ENCODE results near the gene TBC1D8.
A peak's percentile ranks its signal among the peaks of the same experiment; 100 is the strongest.

Gene TBC1D8

GRCh38 chr2:100993294-100993693, 157.9 kb downstream of the TBC1D8 start:
- no peak for DNase-seq

- no peak for DNase-seq
These were observed 158.9 kb downstream of the TBC1D8 start for GRCh38 chr2:100992262-100992661.

- no peak for DNase-seq
These were observed 159.8 kb downstream of the TBC1D8 start for GRCh38 chr2:100991404-100991773.

- no peak for DNase-seq
These were observed 160.4 kb downstream of the TBC1D8 start for GRCh38 chr2:100990650-100991403.

GRCh38 chr2:100990166-100990565, 161.0 kb downstream of the TBC1D8 start:
- no peak for DNase-seq

- no peak for DNase-seq
These were observed 161.5 kb downstream of the TBC1D8 start for GRCh38 chr2:100989666-100990065.

GRCh38 chr2:100988630-100989417, 162.4 kb downstream of the TBC1D8 start:
- DNase-seq, result no peak

GRCh38 chr2:100987974-100988373, 163.2 kb downstream of the TBC1D8 start:
- no peak for DNase-seq

GRCh38 chr2:100987536-100987935, 163.6 kb downstream of the TBC1D8 start:
- DNase-seq, result no peak

- DNase-seq, result no peak
These were observed 165.0 kb downstream of the TBC1D8 start for GRCh38 chr2:100986157-100986556.

GRCh38 chr2:100984892-100985307, 166.3 kb downstream of the TBC1D8 start:
- peak; percentile 77 for DNase-seq

GRCh38 chr2:100983684-100984310, 167.4 kb downstream of the TBC1D8 start:
- DNase-seq, result no peak

- no peak for DNase-seq
These were observed 168.0 kb downstream of the TBC1D8 start for GRCh38 chr2:100983201-100983600.

GRCh38 chr2:100982431-100982861, 168.7 kb downstream of the TBC1D8 start:
- DNase-seq, result no peak

GRCh38 chr2:100981011-100981410, 170.2 kb downstream of the TBC1D8 start:
- DNase-seq, result no peak

- no peak for DNase-seq
These were observed 171.1 kb downstream of the TBC1D8 start for GRCh38 chr2:100980046-100980445.

- no peak for DNase-seq
These were observed 172.5 kb downstream of the TBC1D8 start for GRCh38 chr2:100978582-100979191.

GRCh38 chr2:100977511-100977910, 173.7 kb downstream of the TBC1D8 start:
- no peak for DNase-seq

GRCh38 chr2:100976645-100977391, 174.4 kb downstream of the TBC1D8 start:
- DNase-seq, result no peak

GRCh38 chr2:100976061-100976460, 175.1 kb downstream of the TBC1D8 start:
- no peak for DNase-seq

GRCh38 chr2:100975521-100975785, 175.7 kb downstream of the TBC1D8 start:
- DNase-seq, result no peak

GRCh38 chr2:100974712-100975520, 176.3 kb downstream of the TBC1D8 start:
- no peak for DNase-seq

All from stimulated activated CD4-positive, alpha-beta T cell treated with anti-CD3 and anti-CD28 coated beads, Interleukin-12 subunit alpha, Interleukin-12 subunit beta, amount 100 ng/mL, for 4 hours (primary cell).